ENCODE results near the gene C1orf35.

Gene C1orf35

GRCh38 chr1:228064296-228064695, 38.8 kb downstream of the C1orf35 start:
- no peak for DNase-seq (ENCODE audit: low read depth, low spot score)

DNA sequence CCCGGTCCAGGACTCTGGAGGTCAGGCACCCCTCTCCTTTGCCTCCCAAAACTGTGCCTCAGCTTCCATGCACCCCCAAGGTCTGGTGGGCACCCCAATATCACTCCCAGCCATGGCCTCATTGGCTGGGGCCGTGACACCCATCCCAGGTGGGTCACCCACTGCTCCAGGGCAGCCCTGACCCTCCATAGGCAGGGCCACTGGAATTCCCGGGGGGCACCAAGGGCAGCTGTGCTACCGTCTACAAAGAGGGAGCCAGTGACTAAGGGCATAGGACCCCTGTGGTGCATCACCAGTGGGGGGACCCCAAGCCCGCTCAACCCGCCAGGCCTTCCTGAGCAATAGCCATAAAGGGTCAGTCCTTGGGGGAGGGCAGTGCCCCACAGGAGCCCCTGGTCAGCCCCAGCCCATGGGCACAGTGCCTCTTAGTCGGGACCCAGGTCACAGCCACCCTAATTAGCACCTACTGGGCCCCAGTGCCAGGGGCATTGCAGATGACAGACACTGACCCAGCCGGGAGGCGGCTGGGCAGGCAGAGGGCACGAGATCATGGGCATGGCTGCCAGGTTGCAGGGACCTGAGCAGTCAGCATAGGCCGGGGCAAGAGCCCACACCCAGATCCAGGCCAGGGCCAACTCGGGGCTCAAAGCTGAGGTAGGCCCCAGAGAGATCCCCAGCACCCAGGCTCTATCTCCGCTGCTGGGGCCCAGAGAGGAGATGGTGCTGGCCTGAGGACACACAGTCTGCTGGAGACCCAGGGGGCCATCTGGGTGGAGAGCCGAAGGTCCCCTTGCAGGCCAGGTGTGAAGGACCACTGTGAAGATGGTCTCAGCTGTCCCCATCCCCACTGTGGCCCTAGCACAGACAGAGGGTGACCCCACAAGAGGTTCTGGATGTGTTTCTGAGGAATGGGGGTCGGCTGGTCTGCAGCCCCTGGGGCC, 39.6 kb downstream of the C1orf35 start:
- no peak for DNase-seq (ENCODE audit: low read depth, low spot score)

DNA sequence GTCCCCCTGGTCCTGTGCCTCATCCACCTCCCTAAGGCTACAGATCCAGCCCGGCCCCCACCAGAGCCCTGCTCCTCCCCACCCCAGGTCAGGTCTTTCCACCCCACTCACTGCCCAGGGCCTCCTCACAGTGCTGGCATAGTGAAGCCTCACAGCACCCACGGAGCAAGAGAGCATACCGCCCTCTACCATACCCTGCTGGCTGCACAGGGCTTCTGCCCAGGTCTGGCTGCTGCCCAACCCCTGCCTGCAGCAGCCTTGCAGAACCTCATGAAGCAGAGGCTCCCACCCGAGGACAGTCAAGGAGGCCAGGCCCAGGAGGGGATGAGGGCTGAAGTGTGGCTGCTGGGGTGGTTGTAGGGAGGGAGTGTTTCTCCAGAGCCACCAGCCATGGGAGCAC, 40.3 kb downstream of the C1orf35 start:
- DNase-seq (ENCODE audit: low read depth, low spot score): no peak

GRCh38 chr1:228062085-228062791, 40.9 kb downstream of the C1orf35 start:
- DNase-seq (ENCODE audit: low read depth, low spot score): no peak

DNA sequence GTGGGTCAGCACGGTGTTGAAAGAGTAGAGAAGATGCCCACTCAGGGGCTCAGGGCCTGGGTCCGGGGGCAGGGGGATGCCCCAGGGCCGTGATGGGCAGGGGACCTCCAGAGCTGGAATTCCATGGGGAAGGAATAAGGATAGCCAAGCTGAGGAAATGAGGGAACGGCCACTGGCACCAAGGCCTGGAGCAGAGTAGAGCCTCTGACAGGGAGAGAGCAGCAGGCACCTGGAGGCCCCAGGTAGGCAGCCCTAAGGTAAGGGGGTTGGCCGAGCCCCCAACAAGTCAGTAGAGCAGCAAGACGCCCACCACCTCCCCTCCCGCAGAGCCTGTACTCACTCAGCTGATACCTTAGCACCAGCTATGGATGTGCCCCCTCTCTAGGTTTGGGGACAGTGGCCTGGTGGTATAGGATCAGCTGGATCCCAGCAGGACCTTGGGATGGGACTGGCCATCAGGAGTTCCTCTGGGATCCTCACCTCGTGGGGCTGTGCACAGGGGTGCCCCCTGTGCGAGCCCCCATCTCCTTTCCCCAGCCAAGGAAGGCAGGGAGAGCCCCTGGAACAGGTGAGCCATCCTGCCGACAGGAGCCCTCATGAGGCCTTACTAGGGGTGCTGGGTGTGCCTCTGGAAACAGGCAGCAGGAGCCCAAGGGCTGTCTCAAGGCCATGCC, 41.6 kb downstream of the C1orf35 start:
- no peak for DNase-seq (ENCODE audit: low read depth, low spot score)

GRCh38 chr1:228060458-228061190, 42.5 kb downstream of the C1orf35 start:
- no peak for DNase-seq (ENCODE audit: low read depth, low spot score)

- DNase-seq (ENCODE audit: low read depth, low spot score): peak; percentile 26
Measured at GRCh38 chr1:228059634-228060457, 43.3 kb downstream of the C1orf35 start.

GRCh38 chr1:228058949-228059633, 44.0 kb downstream of the C1orf35 start:
- DNase-seq (ENCODE audit: low read depth, low spot score): no peak

- DNase-seq (ENCODE audit: low read depth, low spot score): no peak
Measured at GRCh38 chr1:228058172-228058948, 44.8 kb downstream of the C1orf35 start.

Data from activated CD4-positive, CD25-positive, alpha-beta regulatory T cell treated with anti-CD3 and anti-CD28 coated beads, Interleukin-2, amount 50 U/mL, for 16 hours (primary cell).